CD4-positive, CD25-positive, alpha-beta regulatory T cell (primary cell): ENCODE data around the gene WAS. TPM values are rescaled to one million over a fixed set of nuclear protein-coding genes. Genes with fewer than 3 reads are reported as not detected.

ENCODE experiments used
- ATAC-seq, 2 donors: fragments of 150-1000 bp; cut with Tn5 transposase; one replicate each; pipeline ENCODE4 v1.10.0; 2021; ENCODE audit warnings: low read depth in 2 of 2, moderate number of reproducible peaks in 2 of 2, moderate library complexity in 1 of 2
- DNase-seq, 3 donors: peaks; one replicate each; pipeline versions ENCODE4 v3.0.0 to v3.0.0-alpha.2; 2012 to 2022; ENCODE audit warnings: mixed read lengths in 1 of 3
- H3K27ac ChIP-seq: one replicate; pipeline ENCODE4 v1.7.0; 2013; ENCODE audit warnings: mild to moderate bottlenecking, low read length; ENCODE audit not compliant: insufficient read depth, poor library complexity, severe bottlenecking
- H3K27me3 ChIP-seq: one replicate; pipeline ENCODE4 v1.7.0; 2013; ENCODE audit warnings: low read length; ENCODE audit not compliant: control insufficient read depth, insufficient read depth
- H3K36me3 ChIP-seq: one replicate; pipeline ENCODE4 v1.7.0; 2013; ENCODE audit warnings: mild to moderate bottlenecking, low read length, moderate library complexity; ENCODE audit not compliant: control insufficient read depth, insufficient read depth
- H3K4me1 ChIP-seq: 2 replicates; pipeline ENCODE4 v1.7.0; 2013; ENCODE audit warnings: mild to moderate bottlenecking, low read length; ENCODE audit not compliant: insufficient read depth, control insufficient read depth, poor library complexity, severe bottlenecking
- H3K4me3 ChIP-seq: one replicate; pipeline ENCODE4 v1.7.0; 2013; ENCODE audit warnings: low read depth, mild to moderate bottlenecking, low read length, moderate library complexity
- H3K9me3 ChIP-seq, 2 experiments: 1 replicate in 1 of 2; 2 replicates in 1 of 2; pipeline ENCODE4 v1.7.0; 2013; ENCODE audit warnings: low read length in 2 of 2, mild to moderate bottlenecking in 1 of 2, moderate library complexity in 1 of 2; ENCODE audit not compliant: control insufficient read depth in 2 of 2
- H3K27ac Mint-ChIP-seq, 3 donors: one replicate each; pipeline ENCODE4 v1.8.0; 2020 to 2022; ENCODE audit warnings: mild to moderate bottlenecking in 3 of 3, mixed read lengths in 3 of 3, moderate library complexity in 2 of 3
- H3K27me3 Mint-ChIP-seq: one replicate; pipeline ENCODE4 v1.8.0; 2022; ENCODE audit warnings: mild to moderate bottlenecking, mixed read lengths
- H3K36me3 Mint-ChIP-seq: one replicate; pipeline ENCODE4 v1.8.0; 2020; ENCODE audit warnings: mixed read lengths
- H3K4me1 Mint-ChIP-seq, 4 donors: one replicate each; pipeline ENCODE4 v1.8.0; 2020 to 2022; ENCODE audit warnings: mixed read lengths in 4 of 4, mild to moderate bottlenecking in 1 of 4
- H3K4me3 Mint-ChIP-seq, 4 donors: one replicate each; pipeline ENCODE4 v1.8.0; 2020 to 2022; ENCODE audit warnings: mild to moderate bottlenecking in 4 of 4, mixed read lengths in 4 of 4, moderate library complexity in 3 of 4
- H3K9me3 Mint-ChIP-seq, 7 donors: one replicate each; pipeline ENCODE4 v1.8.0; 2020 to 2022; ENCODE audit warnings: mixed read lengths in 7 of 7, mild to moderate bottlenecking in 3 of 7, moderate library complexity in 2 of 7
- polyA plus RNA-seq, 4 donors: library from polyadenylated mRNA; unstranded; fragments of 300-500 nt; fragmentation: Illumina TruSeq; gene quantifications; one replicate each; pipeline ENCODE4 v1.2.3, GENCODE V29; 2021
- total RNA-seq: library from RNA; stranded (reverse); gene quantifications from one replicate; pipeline ENCODE4 v1.2.3, GENCODE V29; 2022

WAS gene
- total and polyA plus RNA-seq, 5 donors from 2014 or later = 12.4 to 101 (median 21.7) TPM

DNA sequence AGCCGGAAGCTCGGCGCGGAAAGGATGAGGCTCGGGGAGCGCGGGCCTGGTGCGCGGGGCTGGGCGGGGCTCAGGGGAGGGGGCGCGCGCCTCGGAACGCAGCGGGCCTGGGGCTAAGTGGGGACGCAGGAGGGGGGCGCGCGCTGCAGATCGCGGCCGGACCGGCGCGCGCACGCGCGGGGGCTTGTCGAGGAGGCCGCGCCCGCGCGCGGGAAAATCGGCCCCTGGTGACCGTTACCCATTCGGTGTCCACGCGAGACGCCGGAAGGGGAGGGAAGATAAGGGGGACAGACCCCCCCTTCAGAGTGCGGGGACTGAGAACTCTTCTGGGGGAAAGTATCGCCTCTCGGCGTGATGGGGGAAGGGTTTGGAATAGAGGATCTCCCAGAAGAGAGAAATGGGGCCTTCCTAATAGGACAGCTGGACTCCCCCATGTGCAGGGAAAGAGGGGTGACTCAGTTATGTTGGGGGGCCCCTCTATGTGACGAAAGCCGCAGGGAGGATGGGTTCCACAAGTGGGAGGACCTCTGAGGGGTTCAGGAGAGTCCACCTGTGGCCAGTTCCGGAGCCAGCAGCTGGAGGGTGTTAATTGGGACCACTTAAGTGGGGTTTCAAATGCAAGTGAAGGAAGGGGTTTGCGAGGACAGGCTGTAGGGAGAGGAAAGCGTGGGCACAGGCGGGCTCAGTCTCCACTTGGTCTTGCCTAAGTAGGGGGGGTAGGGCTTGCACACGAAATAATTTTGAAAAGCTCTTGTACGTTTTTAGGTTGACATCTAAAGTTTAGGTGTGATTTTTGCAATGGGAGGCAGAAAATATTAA is 13.5 kb downstream of the WAS start:
- peaks cover 0 to 35% (median 5%) of the 10 kb centered on the region in 4 donors for H3K4me1 Mint-ChIP-seq
- H3K36me3 Mint-ChIP-seq = no peaks in the 10 kb centered on the region
- Histone ChIP-seq H3K9me3 (no peaks in the 10 kb centered on the region), H3K36me3 (peaks cover 21% of the 10 kb centered on the region), H3K4me3 (peak overlapping the region; percentile 44), H3K4me1 (peaks cover 9% of the 10 kb centered on the region), H3K27ac (peak overlapping the region; percentile 83), H3K27me3 (no peaks in the 10 kb centered on the region)
- no peaks in the 10 kb centered on the region for H3K27me3 Mint-ChIP-seq
- H3K9me3 Mint-ChIP-seq = no peaks in the 10 kb centered on the region
- peak overlapping the region; percentile 63 to 93 (median 82) for H3K4me3 Mint-ChIP-seq
- ATAC-seq = no peak
- peak in 2 of 3 donors; percentile 20 to 55 for DNase-seq
- H3K27ac Mint-ChIP-seq = peak overlapping the region in 2 of 3 donors; percentile 71 to 95

DNA sequence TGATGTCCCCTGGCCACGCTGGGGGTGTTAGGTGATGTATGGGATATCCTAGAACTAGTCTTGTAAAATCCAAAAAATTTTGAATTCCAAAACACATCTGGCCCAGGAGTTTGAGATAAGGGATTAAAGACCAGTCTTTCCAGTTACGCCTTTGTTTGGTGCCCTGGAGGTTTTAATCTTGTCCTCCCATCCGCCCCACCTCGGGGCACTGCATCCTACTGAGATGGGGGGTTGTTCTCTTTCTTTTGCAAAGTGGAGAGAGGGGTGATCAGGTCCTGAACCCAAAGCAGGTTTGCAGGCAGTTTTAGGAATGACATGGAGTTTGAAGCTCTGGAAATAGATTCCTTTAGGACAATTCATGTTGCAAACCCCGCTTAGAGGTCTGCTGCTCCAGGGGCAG is 14.7 kb downstream of the WAS start:
- H3K9me3 Mint-ChIP-seq = no peaks in the 10 kb centered on the region
- Histone ChIP-seq H3K27me3 (no peaks in the 10 kb centered on the region), H3K36me3 (peaks cover 27% of the 10 kb centered on the region), H3K9me3 (no peaks in the 10 kb centered on the region), H3K4me1 (peaks cover 9% of the 10 kb centered on the region), H3K27ac (no peak overlapping the region), H3K4me3 (no peak overlapping the region)
- no peak for DNase-seq
- H3K36me3 Mint-ChIP-seq = peaks cover 3% of the 10 kb centered on the region
- ATAC-seq = no peak
- no peaks in the 10 kb centered on the region for H3K27me3 Mint-ChIP-seq
- peaks cover 0 to 41% (median 9%) of the 10 kb centered on the region in 4 donors for H3K4me1 Mint-ChIP-seq
- H3K27ac Mint-ChIP-seq = no peak overlapping the region
- H3K4me3 Mint-ChIP-seq = peak overlapping the region in 3 of 4 donors; percentile 31 to 63 (median 31)

DNA sequence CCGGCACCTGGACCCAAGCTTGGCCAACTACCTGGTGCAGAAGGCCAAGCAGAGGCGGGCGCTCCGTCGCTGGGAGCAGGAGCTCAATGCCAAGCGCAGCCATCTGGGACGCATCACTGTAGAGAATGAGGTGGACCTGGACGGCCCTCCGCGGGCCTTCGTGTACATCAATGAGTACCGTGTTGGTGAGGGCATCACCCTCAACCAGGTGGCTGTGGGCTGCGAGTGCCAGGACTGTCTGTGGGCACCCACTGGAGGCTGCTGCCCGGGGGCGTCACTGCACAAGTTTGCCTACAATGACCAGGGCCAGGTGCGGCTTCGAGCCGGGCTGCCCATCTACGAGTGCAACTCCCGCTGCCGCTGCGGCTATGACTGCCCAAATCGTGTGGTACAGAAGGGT is 16.6 kb downstream of the WAS start:
- no peaks in the 10 kb centered on the region for H3K27me3 Mint-ChIP-seq
- no peak overlapping the region for H3K27ac Mint-ChIP-seq
- no peaks in the 10 kb centered on the region for H3K9me3 ChIP-seq
- ATAC-seq (no peak), DNase-seq (no peak)
- no peak overlapping the region for H3K4me3 Mint-ChIP-seq
- H3K9me3 Mint-ChIP-seq = no peaks in the 10 kb centered on the region
- peaks cover 0 to 48% (median 11%) of the 10 kb centered on the region in 4 donors for H3K4me1 Mint-ChIP-seq
- peaks cover 9% of the 10 kb centered on the region for H3K4me1 ChIP-seq
- H3K36me3 ChIP-seq = peaks cover 27% of the 10 kb centered on the region
- H3K36me3 Mint-ChIP-seq = peaks cover 3% of the 10 kb centered on the region
- no peak overlapping the region for H3K27ac ChIP-seq
- H3K27me3 ChIP-seq = no peaks in the 10 kb centered on the region
- no peak overlapping the region for H3K4me3 ChIP-seq

DNA sequence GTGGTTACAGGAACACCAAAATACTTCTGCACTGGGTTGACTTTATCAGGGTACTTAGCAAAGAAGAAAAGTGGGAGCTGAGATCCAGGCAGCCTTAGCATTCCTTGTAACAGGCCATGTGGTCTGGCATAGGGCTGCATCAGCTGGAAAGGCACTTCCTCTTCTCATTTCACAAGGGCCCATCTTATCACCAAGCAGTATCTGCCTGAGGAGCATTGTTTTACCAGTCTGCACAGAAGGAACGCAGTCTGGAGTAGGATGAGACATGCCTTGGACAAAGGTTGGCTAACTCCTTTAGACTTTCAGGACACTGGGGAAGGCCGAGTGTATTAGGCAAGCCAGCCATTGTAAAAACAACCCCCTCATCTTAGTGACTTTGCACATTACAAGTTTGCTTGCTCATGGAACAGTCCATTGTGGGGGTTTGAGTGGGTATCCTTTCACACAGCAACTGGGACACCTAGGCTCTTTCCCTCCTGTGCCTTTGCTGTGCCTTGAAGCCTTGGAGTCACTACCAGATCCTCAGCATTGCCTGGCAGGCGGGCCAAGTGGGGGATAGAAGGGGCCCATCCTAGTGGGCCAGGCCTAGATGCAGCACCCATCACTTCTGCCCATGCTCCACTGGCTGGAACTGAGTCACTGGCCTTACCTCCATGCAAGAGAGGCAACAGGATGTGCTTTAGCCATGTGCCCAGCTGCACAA is 17.5 kb downstream of the WAS start:
- Histone ChIP-seq H3K4me3 (no peak overlapping the region), H3K9me3 (no peaks in the 10 kb centered on the region), H3K27me3 (no peaks in the 10 kb centered on the region), H3K27ac (no peak overlapping the region), H3K4me1 (peaks cover 5% of the 10 kb centered on the region), H3K36me3 (peaks cover 27% of the 10 kb centered on the region)
- Mint-ChIP-seq H3K9me3 (no peaks in the 10 kb centered on the region), H3K36me3 (peaks cover 3% of the 10 kb centered on the region), H3K27ac (peak overlapping the region in 1 of 3 donors; percentile 59), H3K4me3 (peak overlapping the region in 1 of 4 donors; percentile 61), H3K27me3 (no peaks in the 10 kb centered on the region), H3K4me1 (peaks cover 0 to 40% (median 8%) of the 10 kb centered on the region in 4 donors)
- ATAC-seq (no peak), DNase-seq (no peak)

DNA sequence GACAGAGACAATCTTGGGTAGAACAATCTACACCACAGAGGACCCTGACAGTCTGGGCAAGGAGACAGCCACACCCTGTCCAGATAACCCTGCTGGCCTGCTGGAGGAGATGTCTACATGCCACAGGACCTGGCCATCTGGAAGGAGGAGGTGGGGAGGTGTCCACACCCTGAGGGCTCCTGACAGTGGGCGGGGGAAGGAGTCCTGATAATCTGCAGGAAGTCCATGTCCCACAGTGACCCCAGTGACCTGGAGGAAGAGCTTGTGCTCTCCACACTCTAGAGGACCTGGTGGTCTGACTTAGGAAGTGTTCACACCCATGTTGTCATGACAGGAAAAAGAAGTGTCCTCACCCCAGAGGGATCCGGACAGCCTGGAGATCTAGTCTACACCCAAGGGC is 18.4 kb downstream of the WAS start:
- H3K36me3 ChIP-seq = peaks cover 30% of the 10 kb centered on the region
- H3K27ac Mint-ChIP-seq = no peak overlapping the region

DNA sequence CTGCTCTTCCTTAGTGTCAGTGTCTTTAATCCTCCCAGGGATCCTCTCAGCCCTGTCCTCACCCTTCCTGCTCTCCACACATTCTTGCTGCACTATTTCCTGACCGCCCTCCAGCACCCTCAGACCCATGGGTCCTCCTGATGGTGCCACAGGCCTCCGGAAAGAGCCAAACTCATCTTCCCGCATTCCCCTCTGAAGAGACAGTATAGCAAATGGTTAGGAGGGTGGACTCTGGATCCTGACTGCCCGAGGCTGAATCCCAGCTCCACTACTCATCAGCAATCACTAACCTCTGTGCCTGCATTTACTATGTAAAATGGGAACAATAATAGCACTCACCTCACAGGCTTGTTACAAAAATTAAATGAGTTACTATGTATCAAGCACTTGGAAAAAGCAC is 19.1 kb downstream of the WAS start:
- H3K27ac Mint-ChIP-seq = peak overlapping the region in 1 of 3 donors; percentile 82
- no peaks in the 10 kb centered on the region for H3K27me3 ChIP-seq
- peaks cover 3% of the 10 kb centered on the region for H3K36me3 Mint-ChIP-seq
- peak overlapping the region in 1 of 4 donors; percentile 43 for H3K4me3 Mint-ChIP-seq
- H3K4me1 Mint-ChIP-seq = peaks cover 0 to 28% (median 6%) of the 10 kb centered on the region in 4 donors
- H3K9me3 ChIP-seq = no peaks in the 10 kb centered on the region
- no peak overlapping the region for H3K4me3 ChIP-seq
- no peaks in the 10 kb centered on the region for H3K9me3 Mint-ChIP-seq
- DNase-seq (no peak), ATAC-seq (no peak)
- no peaks in the 10 kb centered on the region for H3K4me1 ChIP-seq
- H3K27me3 Mint-ChIP-seq = no peaks in the 10 kb centered on the region
- peaks cover 32% of the 10 kb centered on the region for H3K36me3 ChIP-seq
- no peak overlapping the region for H3K27ac ChIP-seq

More for the DNA sequence above, 18.4 kb downstream of the WAS start:
- Mint-ChIP-seq H3K36me3 (peaks cover 3% of the 10 kb centered on the region), H3K4me3 (no peak overlapping the region), H3K4me1 (peaks cover 0 to 35% (median 8%) of the 10 kb centered on the region in 4 donors), H3K9me3 (no peaks in the 10 kb centered on the region), H3K27me3 (no peaks in the 10 kb centered on the region)
- no peaks in the 10 kb centered on the region for H3K27me3 ChIP-seq
- DNase-seq = no peak
- ATAC-seq = no peak
- H3K4me3 ChIP-seq = no peak overlapping the region
- no peaks in the 10 kb centered on the region for H3K9me3 ChIP-seq
- H3K27ac ChIP-seq = no peak overlapping the region
- peaks cover 5% of the 10 kb centered on the region for H3K4me1 ChIP-seq

DNA sequence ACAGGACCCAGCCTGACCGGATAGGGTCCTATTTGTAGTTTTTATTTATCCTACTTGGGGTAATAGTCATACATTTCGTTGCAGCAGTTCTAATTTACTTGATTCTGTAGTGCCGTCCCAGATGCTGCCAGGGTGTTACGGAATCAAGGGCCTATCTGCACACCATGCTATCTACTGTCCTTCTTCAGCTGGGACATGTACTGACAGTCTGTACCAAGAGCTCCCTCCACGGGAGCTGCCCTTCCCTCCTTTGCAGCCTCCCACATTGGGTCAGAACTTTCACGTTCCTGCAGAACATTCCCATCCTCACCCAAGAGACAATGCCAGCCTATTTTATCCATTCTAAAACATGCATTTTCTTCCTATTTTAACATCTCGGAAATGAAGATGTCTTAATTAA is 19.6 kb downstream of the WAS start:
- Mint-ChIP-seq H3K4me1 (peaks cover 0 to 24% (median 6%) of the 10 kb centered on the region in 4 donors), H3K27ac (no peak overlapping the region), H3K36me3 (peaks cover 3% of the 10 kb centered on the region), H3K27me3 (no peaks in the 10 kb centered on the region), H3K9me3 (no peaks in the 10 kb centered on the region), H3K4me3 (no peak overlapping the region)
- no peaks in the 10 kb centered on the region for H3K27me3 ChIP-seq
- no peak overlapping the region for H3K4me3 ChIP-seq
- H3K4me1 ChIP-seq = no peaks in the 10 kb centered on the region
- H3K9me3 ChIP-seq = no peaks in the 10 kb centered on the region
- peaks cover 32% of the 10 kb centered on the region for H3K36me3 ChIP-seq
- H3K27ac ChIP-seq = no peak overlapping the region
- no peak for DNase-seq
- no peak for ATAC-seq
